Activated T-helper 1 cell treated with Interleukin-2 at 50 U/mL for 16 hours (primary cell): ENCODE measurements around the gene ARF3.
A peak's percentile ranks its signal among the peaks of the same experiment; 100 is the strongest.

Experiments used
- DNase-seq: peaks from one replicate; pipeline ENCODE4 v3.0.0-alpha.2; 2020; ENCODE audit warnings: low read depth

ARF3 gene

GRCh38 chr12:48966177-48966895 is 9.0 kb upstream of the ARF3 start:
- DNase-seq, result no peak

GRCh38 chr12:48965298-48965838 is 8.1 kb upstream of the ARF3 start:
- DNase-seq, result no peak

GRCh38 chr12:48961801-48962200 is 4.5 kb upstream of the ARF3 start:
- DNase-seq, result no peak

- no peak for DNase-seq
Measured at GRCh38 chr12:48961331-48961730, 4.0 kb upstream of the ARF3 start.

GRCh38 chr12:48960834-48961233 is 3.5 kb upstream of the ARF3 start:
- DNase-seq, result no peak

GRCh38 chr12:48958049-48958388 is 732 bp upstream of the ARF3 start:
- DNase-seq, result no peak

GRCh38 chr12:48956279-48957140 is 777 bp downstream of the ARF3 start:
- no peak for DNase-seq

- DNase-seq, result no peak
Measured at GRCh38 chr12:48954841-48955501, 2.3 kb downstream of the ARF3 start.

- DNase-seq, result no peak
Measured at GRCh38 chr12:48954061-48954460, 3.2 kb downstream of the ARF3 start.

GRCh38 chr12:48952691-48953090 is 4.6 kb downstream of the ARF3 start:
- no peak for DNase-seq

GRCh38 chr12:48947727-48948126 is 9.6 kb downstream of the ARF3 start:
- no peak for DNase-seq

- DNase-seq, result no peak
Measured at GRCh38 chr12:48946943-48947342, 10.3 kb downstream of the ARF3 start.

- no peak for DNase-seq
Measured at GRCh38 chr12:48946205-48946604, 11.1 kb downstream of the ARF3 start.

GRCh38 chr12:48943221-48943620 is 14.1 kb downstream of the ARF3 start:
- no peak for DNase-seq

- DNase-seq, result no peak
Measured at GRCh38 chr12:48940181-48940580, 17.1 kb downstream of the ARF3 start.

- no peak for DNase-seq
Measured at GRCh38 chr12:48938805-48939204, 18.5 kb downstream of the ARF3 start.

GRCh38 chr12:48937170-48937569 is 20.1 kb downstream of the ARF3 start:
- DNase-seq, result no peak

GRCh38 chr12:48936379-48936979 is 20.8 kb downstream of the ARF3 start:
- peak; percentile 67 for DNase-seq

- no peak for DNase-seq
Measured at GRCh38 chr12:48934312-48934706, 23.0 kb downstream of the ARF3 start.

GRCh38 chr12:48933664-48934311 is 23.5 kb downstream of the ARF3 start:
- no peak for DNase-seq

- no peak for DNase-seq
Measured at GRCh38 chr12:48932878-48933277, 24.4 kb downstream of the ARF3 start.

- no peak for DNase-seq
Measured at GRCh38 chr12:48930475-48930874, 26.8 kb downstream of the ARF3 start.
